Neural cell (in vitro differentiated cells): ENCODE results near the gene L1CAM.

Source experiments
- EZH2 ChIP-seq: fragments of 200-600, 300-800 bp; shearing (Covaris generic), sonication (generic); IDR thresholded peaks from 2 replicates; pipeline ENCODE4 v1.6.1; 2014; ENCODE audit warnings: antibody characterized with exemption, low read length, borderline replicate concordance, mild to moderate bottlenecking; ENCODE audit not compliant: insufficient read depth, poor library complexity, severe bottlenecking
- TF ChIP-seq, protein P1 (sequence below): fragments of 450-650 bp; IDR thresholded peaks from 2 replicates; pipeline ENCODE4 v1.5.1; 2014; ENCODE audit warnings: antibody characterized with exemption, mild to moderate bottlenecking, moderate library complexity; ENCODE audit not compliant: poor library complexity, severe bottlenecking

DNA sequence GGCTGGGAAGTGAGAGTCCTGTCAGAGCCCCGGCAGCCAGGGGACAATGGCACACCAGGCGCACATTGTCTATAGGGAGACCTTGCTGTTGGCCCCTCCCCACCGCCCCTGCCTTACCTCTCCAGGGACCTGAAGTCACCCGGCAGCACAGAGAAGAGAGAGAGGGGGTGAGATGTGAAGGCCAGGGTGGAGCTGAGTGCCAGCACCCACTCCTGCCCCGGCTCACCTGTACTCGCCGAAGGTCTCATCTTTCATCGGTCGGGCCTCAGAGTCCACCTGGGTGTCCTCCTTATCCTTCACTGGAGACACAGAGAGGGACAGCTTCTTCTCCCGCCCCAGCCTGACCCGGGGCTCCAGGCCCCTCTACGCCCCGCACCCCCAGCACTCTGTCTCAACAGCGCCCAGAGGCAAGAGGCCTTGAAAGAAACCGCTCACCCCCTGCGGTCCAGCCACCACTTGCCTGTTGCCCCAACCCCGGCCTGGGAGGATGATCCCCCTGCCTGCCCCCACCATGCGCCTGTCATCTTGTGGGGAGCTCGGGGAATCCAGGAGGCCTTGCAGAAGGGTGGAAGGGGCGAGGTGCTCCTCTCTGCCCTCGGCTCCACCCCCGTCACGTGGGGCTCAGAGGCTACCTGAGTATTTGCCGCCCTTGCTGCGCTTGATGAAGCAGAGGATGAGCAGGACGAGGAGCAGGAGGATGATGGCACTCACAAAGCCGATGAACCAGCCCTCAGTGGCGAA lies 22.6 kb downstream of the L1CAM start:
- TF ChIP-seq, protein P1, sequence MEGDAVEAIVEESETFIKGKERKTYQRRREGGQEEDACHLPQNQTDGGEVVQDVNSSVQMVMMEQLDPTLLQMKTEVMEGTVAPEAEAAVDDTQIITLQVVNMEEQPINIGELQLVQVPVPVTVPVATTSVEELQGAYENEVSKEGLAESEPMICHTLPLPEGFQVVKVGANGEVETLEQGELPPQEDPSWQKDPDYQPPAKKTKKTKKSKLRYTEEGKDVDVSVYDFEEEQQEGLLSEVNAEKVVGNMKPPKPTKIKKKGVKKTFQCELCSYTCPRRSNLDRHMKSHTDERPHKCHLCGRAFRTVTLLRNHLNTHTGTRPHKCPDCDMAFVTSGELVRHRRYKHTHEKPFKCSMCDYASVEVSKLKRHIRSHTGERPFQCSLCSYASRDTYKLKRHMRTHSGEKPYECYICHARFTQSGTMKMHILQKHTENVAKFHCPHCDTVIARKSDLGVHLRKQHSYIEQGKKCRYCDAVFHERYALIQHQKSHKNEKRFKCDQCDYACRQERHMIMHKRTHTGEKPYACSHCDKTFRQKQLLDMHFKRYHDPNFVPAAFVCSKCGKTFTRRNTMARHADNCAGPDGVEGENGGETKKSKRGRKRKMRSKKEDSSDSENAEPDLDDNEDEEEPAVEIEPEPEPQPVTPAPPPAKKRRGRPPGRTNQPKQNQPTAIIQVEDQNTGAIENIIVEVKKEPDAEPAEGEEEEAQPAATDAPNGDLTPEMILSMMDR = no peak
- TF ChIP-seq EZH2 = no peak
